IMR-90 (cell line): ENCODE results near the gene HS6ST3. TPM values are rescaled to one million over a fixed set of nuclear protein-coding genes. Genes with fewer than 3 reads are reported as not detected.
A peak's percentile ranks its signal among the peaks of the same experiment; 100 is the strongest.

Experiments used
- ATAC-seq: fragments of 200-7000 bp; cut with Tn5 transposase; 2 replicates; pipeline ENCODE4 v1.9.1; 2020; ENCODE audit warnings: low read depth, mild to moderate bottlenecking, moderate library complexity
- BruUV-seq: library from RNA; stranded (reverse); fragments of 400-500 nt; replicated peaks from 2 replicates; lab custom pipeline; 2021; lab: Mats Ljungman, UMichigan
- CTCF ChIA-PET: fragments of 300-600 bp; formaldehyde crosslinking; extraction: SDS; loops from one replicate; lab custom pipeline; 2021; ENCODE audit warnings: antibody characterized with exemption; lab: Yijun Ruan, JAX
- POLR2A ChIA-PET: fragments of 300-600 bp; sonication (Branson Sonifier 250); formaldehyde crosslinking; loops from one replicate; lab custom pipeline; 2022; ENCODE audit warnings: antibody characterized with exemption; ENCODE audit not compliant: unreplicated experiment; lab: Charles Lee
- DNase-seq: peaks from one replicate; pipeline ENCODE4 v3.0.0; 2013
- H2AFZ ChIP-seq: replicated peaks from 2 replicates; pipeline ENCODE3; 2013; ENCODE audit warnings: low read length, mild to moderate bottlenecking; ENCODE audit not compliant: poor library complexity
- H2AK5ac ChIP-seq: 2 replicates; pipeline ENCODE4 v1.6.1; 2013; ENCODE audit warnings: low read depth, low read length, inconsistent platforms
- H2AK9ac ChIP-seq: replicated peaks from 2 replicates; pipeline ENCODE3; 2013; ENCODE audit warnings: mild to moderate bottlenecking, low read depth, low read length, moderate library complexity; ENCODE audit not compliant: poor library complexity
- H2BK120ac ChIP-seq: 2 replicates; pipeline ENCODE4 v1.6.1; 2013; ENCODE audit warnings: low read depth, low read length, inconsistent platforms
- H2BK15ac ChIP-seq: 3 replicates; pipeline ENCODE4 v1.6.1; 2013; ENCODE audit warnings: low read depth, low read length, inconsistent platforms
- H2BK20ac ChIP-seq: 2 replicates; pipeline ENCODE4 v1.6.1; 2013; ENCODE audit warnings: low read depth, mild to moderate bottlenecking, inconsistent platforms, low read length, moderate library complexity
- H2BK5ac ChIP-seq: 2 replicates; pipeline ENCODE4 v1.6.1; 2013; ENCODE audit warnings: mild to moderate bottlenecking, low read depth, low read length, inconsistent platforms; ENCODE audit not compliant: poor library complexity, severe bottlenecking
- H3K14ac ChIP-seq: replicated peaks from 2 replicates; pipeline ENCODE4 v1.6.1; 2013; ENCODE audit warnings: low read depth, low read length, inconsistent platforms
- H3K18ac ChIP-seq: 2 replicates; pipeline ENCODE4 v1.6.1; 2013; ENCODE audit warnings: low read depth, low read length, control low read depth
- H3K23ac ChIP-seq: 2 replicates; pipeline ENCODE4 v1.6.1; 2013; ENCODE audit warnings: low read depth, low read length, inconsistent platforms
- H3K27ac ChIP-seq: 2 replicates; pipeline ENCODE4 v1.5.1; 2013; ENCODE audit warnings: mild to moderate bottlenecking, control low read depth, low read length; ENCODE audit not compliant: insufficient read depth
- H3K27me3 ChIP-seq: 2 replicates; pipeline ENCODE4 v1.6.1; 2013; ENCODE audit warnings: low read length; ENCODE audit not compliant: control insufficient read depth, insufficient read depth
- H3K36me3 ChIP-seq: 2 replicates; pipeline ENCODE4 v1.6.1; 2013; ENCODE audit warnings: low read length, mixed read lengths; ENCODE audit not compliant: control insufficient read depth, insufficient read depth
- H3K4ac ChIP-seq: 2 replicates; pipeline ENCODE4 v1.6.1; 2013; ENCODE audit warnings: low read depth, low read length, inconsistent platforms
- H3K4me1 ChIP-seq: 2 replicates; pipeline ENCODE4 v1.6.1; 2013; ENCODE audit warnings: low read length, mixed read lengths; ENCODE audit not compliant: control insufficient read depth, insufficient read depth
- H3K4me2 ChIP-seq: 2 replicates; pipeline ENCODE4 v1.6.1; 2013; ENCODE audit warnings: low read depth, mild to moderate bottlenecking, control low read depth, low read length, moderate library complexity
- H3K4me3 ChIP-seq: 2 replicates; pipeline ENCODE4 v1.5.1; 2013; ENCODE audit warnings: low read depth, mild to moderate bottlenecking, control low read depth, low read length, moderate library complexity; ENCODE audit not compliant: insufficient read depth
- H3K56ac ChIP-seq: 2 replicates; pipeline ENCODE4 v1.6.1; 2013; ENCODE audit warnings: low read length, inconsistent platforms; ENCODE audit not compliant: insufficient read depth; ENCODE audit errors: extremely low read depth
- H3K79me1 ChIP-seq, 2 experiments: 2 replicates each; pipeline ENCODE4 v1.6.1; 2013; ENCODE audit warnings: low read length in 2 of 2, inconsistent platforms in 1 of 2, low read depth in 1 of 2
- H3K9ac ChIP-seq: 2 replicates; pipeline ENCODE4 v1.6.1; 2013; ENCODE audit warnings: low read depth, low read length, control low read depth
- H3K9me1 ChIP-seq: 2 replicates; pipeline ENCODE4 v1.6.1; 2013; ENCODE audit warnings: low read length, inconsistent platforms; ENCODE audit not compliant: insufficient read depth
- H3K9me3 ChIP-seq: 2 replicates; pipeline ENCODE4 v1.6.1; 2013; ENCODE audit warnings: low read length; ENCODE audit not compliant: control insufficient read depth, insufficient read depth
- H4K20me1 ChIP-seq: 2 replicates; pipeline ENCODE4 v1.6.1; 2013; ENCODE audit warnings: low read length, inconsistent platforms; ENCODE audit not compliant: insufficient read depth
- H4K5ac ChIP-seq: 2 replicates; pipeline ENCODE4 v1.6.1; 2013; ENCODE audit warnings: mild to moderate bottlenecking, low read depth, low read length, control low read depth
- H4K8ac ChIP-seq, 2 experiments: 2 replicates each; pipeline ENCODE4 v1.6.1; 2013; ENCODE audit warnings: low read depth in 2 of 2, low read length in 2 of 2, control low read depth in 1 of 2, inconsistent platforms in 1 of 2
- H4K91ac ChIP-seq: 2 replicates; pipeline ENCODE4 v1.6.1; 2013; ENCODE audit warnings: low read depth, low read length, inconsistent platforms; ENCODE audit not compliant: insufficient read depth
- MAFK ChIP-seq: IDR thresholded peaks from 2 replicates; pipeline ENCODE4 v1.6.1; 2012; ENCODE audit warnings: low read depth, low read length, improper control_type of control experiment
- WGBS, 2 experiments: methylation state at CpG; one replicate each; pipeline versions ENCODE4 v1.1.5 to v1.1.7; 2013; ENCODE audit warnings: missing lambda C conversion rate in 2 of 2; ENCODE audit not compliant: insufficient read length in 1 of 2; ENCODE audit errors: extremely low coverage in 2 of 2; 5-methylcytosine and 5-hydroxymethylcytosine counted together
- dilution Hi-C: fragments of 300-500 bp; cut with HindIII; formaldehyde crosslinking; loops from one replicate; pipeline ENCODE4 v1.14.3; 2018; ENCODE audit warnings: low sequenced_read_pairs; ENCODE audit not compliant: unreplicated experiment
- in situ Hi-C: fragments of 300-500 bp; cut with MboI; formaldehyde crosslinking; loops from 3 replicates; pipeline ENCODE4 v1.14.3; 2019; ENCODE audit warnings: low sequenced_read_pairs, inconsistent platforms, mixed read lengths
- intact Hi-C: fragments of 100-400 bp; cut with micrococcal nuclease; formaldehyde crosslinking; loops from 2 replicates; pipeline ENCODE4 v1.10.0; 2022
- polyA plus RNA-seq, 3 experiments: library from polyadenylated mRNA; depleted of rRNA; stranded (reverse); fragments of >200 nt; gene quantifications; 2 replicates each; pipeline ENCODE4 v1.2.3, GENCODE V29; 2012; ENCODE audit warnings: low replicate concordance in 1 of 3
- total RNA-seq: library from RNA; depleted of rRNA; stranded (reverse); fragments of >200 nt; gene quantifications from 2 replicates; pipeline ENCODE4 v1.2.3, GENCODE V29; 2012
- TF ChIP-seq, protein P1 (sequence below): conservative IDR thresholded peaks from 2 replicates; pipeline ENCODE4 v1.5.1; 2012; ENCODE audit warnings: mild to moderate bottlenecking, low read depth, low read length, improper control_type of control experiment

Gene HS6ST3
- total and polyA plus RNA-seq, 2 of the 4 experiments (the other 2 are of a cell fraction) = not detected

- H4K91ac ChIP-seq = no peak overlapping the region
- no peak overlapping the region for H4K5ac ChIP-seq
- H2AK9ac ChIP-seq = no peak overlapping the region
- no peaks in the 10 kb centered on the region for H3K4me1 ChIP-seq
- H3K14ac ChIP-seq = no peak overlapping the region
- no peak overlapping the region for H3K23ac ChIP-seq
- no peak overlapping the region for H3K4ac ChIP-seq
- no peak overlapping the region for H3K18ac ChIP-seq
- H3K4me2 ChIP-seq = no peak overlapping the region
- ATAC-seq (no peak), DNase-seq (no peak)
- H2BK20ac ChIP-seq = no peak overlapping the region
- no peak overlapping the region for H2BK15ac ChIP-seq
- no peak overlapping the region for H2AFZ ChIP-seq
- no peak overlapping the region for H3K9ac ChIP-seq
- H3K27me3 ChIP-seq = no peaks in the 10 kb centered on the region
- no peak overlapping the region for H2AK5ac ChIP-seq
- in situ Hi-C loops (no loop called here), intact Hi-C loops (no loop called here), dilution Hi-C loops (no loop called here)
- TF ChIP-seq, protein P1, sequence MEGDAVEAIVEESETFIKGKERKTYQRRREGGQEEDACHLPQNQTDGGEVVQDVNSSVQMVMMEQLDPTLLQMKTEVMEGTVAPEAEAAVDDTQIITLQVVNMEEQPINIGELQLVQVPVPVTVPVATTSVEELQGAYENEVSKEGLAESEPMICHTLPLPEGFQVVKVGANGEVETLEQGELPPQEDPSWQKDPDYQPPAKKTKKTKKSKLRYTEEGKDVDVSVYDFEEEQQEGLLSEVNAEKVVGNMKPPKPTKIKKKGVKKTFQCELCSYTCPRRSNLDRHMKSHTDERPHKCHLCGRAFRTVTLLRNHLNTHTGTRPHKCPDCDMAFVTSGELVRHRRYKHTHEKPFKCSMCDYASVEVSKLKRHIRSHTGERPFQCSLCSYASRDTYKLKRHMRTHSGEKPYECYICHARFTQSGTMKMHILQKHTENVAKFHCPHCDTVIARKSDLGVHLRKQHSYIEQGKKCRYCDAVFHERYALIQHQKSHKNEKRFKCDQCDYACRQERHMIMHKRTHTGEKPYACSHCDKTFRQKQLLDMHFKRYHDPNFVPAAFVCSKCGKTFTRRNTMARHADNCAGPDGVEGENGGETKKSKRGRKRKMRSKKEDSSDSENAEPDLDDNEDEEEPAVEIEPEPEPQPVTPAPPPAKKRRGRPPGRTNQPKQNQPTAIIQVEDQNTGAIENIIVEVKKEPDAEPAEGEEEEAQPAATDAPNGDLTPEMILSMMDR = no peak
- peak; percentile 35 for TF ChIP-seq MAFK
- H2BK5ac ChIP-seq = no peak overlapping the region
- no peaks in the 10 kb centered on the region for H3K36me3 ChIP-seq
- H3K9me3 ChIP-seq = peaks cover 6% of the 10 kb centered on the region; the same call in 1 of the 2 replicates
- CTCF ChIA-PET = no interaction called here
- BruUV-seq = no TSS peak
- H3K4me3 ChIP-seq = no peak overlapping the region
- no CpG with 5 or more reads among the region's 5 CpGs for WGBS, 2 experiments
- POLR2A ChIA-PET = no interaction called here
- H4K20me1 ChIP-seq = no peaks in the 10 kb centered on the region
- no peak overlapping the region for H3K56ac ChIP-seq
- H2BK120ac ChIP-seq = no peak overlapping the region
- H4K8ac ChIP-seq = no peak overlapping the region
- H3K9me1 ChIP-seq = no peaks in the 10 kb centered on the region
- no peak overlapping the region for H3K27ac ChIP-seq
- H3K79me1 ChIP-seq = no peaks in the 10 kb centered on the region
Observed at GRCh38 chr13:96428911-96429310, 339.0 kb downstream of the HS6ST3 start.
